Measurements from ENCODE around the gene NSUN2. TPM values are rescaled to one million over a fixed set of nuclear protein-coding genes. Genes with fewer than 3 reads are reported as not detected.

The NSUN2 gene
- polyA plus RNA-seq, 1 donor from 2014 or later = 47.5 TPM

DNA sequence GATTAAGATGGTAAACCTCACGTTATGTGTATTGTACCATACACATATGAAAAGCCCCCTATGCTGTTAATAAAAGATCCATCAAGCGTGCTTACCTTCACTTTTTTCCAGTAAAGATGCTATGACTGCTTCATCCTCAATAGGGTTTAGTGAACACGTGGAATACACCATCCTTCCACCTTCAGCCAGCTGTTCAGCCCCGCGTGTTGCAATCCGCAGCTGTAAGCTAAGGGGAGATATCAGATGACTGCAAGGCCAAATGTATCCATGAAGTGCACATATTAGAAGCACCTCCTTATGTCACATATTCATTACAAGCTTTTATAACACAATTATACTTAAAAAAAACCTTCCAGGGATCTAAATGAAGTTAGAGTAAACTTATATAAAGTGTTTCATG, 16.2 kb downstream of the NSUN2 start:
- Histone ChIP-seq H4K20me1 (ENCODE audit: insufficient read depth) (no peaks in the 10 kb centered on the region), H3K9me3 (ENCODE audit: low read length) (no peaks in the 10 kb centered on the region), H2AFZ (ENCODE audit: low read depth, low read length) (no peak overlapping the region), H3K4me3 (ENCODE audit: low read length) (no peak overlapping the region), H3F3A (ENCODE audit: insufficient read depth, low read length, poor library complexity, severe bottlenecking) (no peaks in the 10 kb centered on the region), H3K9ac (ENCODE audit: low read length) (no peak overlapping the region), H3K27ac (ENCODE audit: low read length) (no peak overlapping the region), H3K27me3 (ENCODE audit: insufficient read depth, low read depth, low read length) (no peaks in the 10 kb centered on the region), H3K9me2 (ENCODE audit: insufficient read depth, low read length) (no peaks in the 10 kb centered on the region), H3K36me3 (ENCODE audit: insufficient read depth, low read length) (peaks cover 21% of the 10 kb centered on the region), H3K4me2 (ENCODE audit: low read length) (no peak overlapping the region), H3K79me2 (replicated peaks; ENCODE audit: insufficient read depth, low read length) (no peaks in the 10 kb centered on the region)
- TF ChIP-seq MXI1 (conservative IDR thresholded peaks at IDR 0.05; ENCODE audit: poor library complexity, severe bottlenecking) = no peak
- TF ChIP-seq SMC3 (conservative IDR thresholded peaks at IDR 0.05; ENCODE audit: poor library complexity) = no peak
- TF ChIP-seq EP300 (conservative IDR thresholded peaks at IDR 0.05; ENCODE audit: poor library complexity, severe bottlenecking) = no peak
- TF ChIP-seq EZH2 (IDR thresholded peaks at IDR 0.05; ENCODE audit: borderline replicate concordance, insufficient read depth, low read length, poor library complexity, severe bottlenecking) = no peak
- TF ChIP-seq, protein P1, sequence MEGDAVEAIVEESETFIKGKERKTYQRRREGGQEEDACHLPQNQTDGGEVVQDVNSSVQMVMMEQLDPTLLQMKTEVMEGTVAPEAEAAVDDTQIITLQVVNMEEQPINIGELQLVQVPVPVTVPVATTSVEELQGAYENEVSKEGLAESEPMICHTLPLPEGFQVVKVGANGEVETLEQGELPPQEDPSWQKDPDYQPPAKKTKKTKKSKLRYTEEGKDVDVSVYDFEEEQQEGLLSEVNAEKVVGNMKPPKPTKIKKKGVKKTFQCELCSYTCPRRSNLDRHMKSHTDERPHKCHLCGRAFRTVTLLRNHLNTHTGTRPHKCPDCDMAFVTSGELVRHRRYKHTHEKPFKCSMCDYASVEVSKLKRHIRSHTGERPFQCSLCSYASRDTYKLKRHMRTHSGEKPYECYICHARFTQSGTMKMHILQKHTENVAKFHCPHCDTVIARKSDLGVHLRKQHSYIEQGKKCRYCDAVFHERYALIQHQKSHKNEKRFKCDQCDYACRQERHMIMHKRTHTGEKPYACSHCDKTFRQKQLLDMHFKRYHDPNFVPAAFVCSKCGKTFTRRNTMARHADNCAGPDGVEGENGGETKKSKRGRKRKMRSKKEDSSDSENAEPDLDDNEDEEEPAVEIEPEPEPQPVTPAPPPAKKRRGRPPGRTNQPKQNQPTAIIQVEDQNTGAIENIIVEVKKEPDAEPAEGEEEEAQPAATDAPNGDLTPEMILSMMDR (IDR thresholded peaks at IDR 0.05; ENCODE audit: poor library complexity, severe bottlenecking) = no peak

DNA sequence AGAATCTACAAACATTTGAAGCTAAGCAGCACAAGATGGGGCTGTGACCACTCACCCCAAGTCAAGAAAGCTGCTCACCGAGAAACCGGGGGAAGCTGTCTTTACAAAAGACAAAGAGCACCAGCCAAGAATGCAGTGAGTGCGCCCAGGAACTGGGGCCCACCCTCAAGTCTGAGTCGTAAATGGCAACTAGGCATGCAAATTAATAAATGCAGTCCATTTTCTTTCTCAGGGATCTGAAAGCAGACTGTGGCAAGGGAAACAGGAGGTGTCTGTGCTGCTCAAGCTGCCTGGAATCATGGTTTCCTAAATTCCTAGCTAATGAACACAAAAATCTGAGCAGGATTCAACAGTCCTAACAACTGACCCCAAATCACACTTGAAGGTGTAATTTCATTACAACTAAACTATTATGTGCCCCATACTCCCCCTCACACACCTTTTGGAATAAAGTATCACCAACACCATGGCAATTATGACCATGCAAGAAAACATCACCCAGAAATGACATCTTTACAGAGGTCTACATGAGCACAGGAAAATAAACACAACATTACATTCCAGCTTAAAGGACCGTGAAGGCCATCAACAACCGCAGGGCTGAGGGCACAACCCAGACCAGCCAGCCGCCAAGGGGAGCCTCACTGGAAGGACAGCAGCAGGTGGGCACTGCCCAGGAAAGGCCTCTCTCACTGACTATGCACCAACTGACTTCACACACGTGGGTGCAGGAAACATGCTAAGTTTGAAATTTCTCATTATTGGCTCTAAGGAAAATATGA, 17.6 kb downstream of the NSUN2 start:
- TF ChIP-seq POLR2AphosphoS5 (IDR thresholded peaks at IDR 0.05) = no peak
- no peak for TF ChIP-seq EP300 (conservative IDR thresholded peaks at IDR 0.05; ENCODE audit: poor library complexity, severe bottlenecking)
- TF ChIP-seq, protein P2, sequence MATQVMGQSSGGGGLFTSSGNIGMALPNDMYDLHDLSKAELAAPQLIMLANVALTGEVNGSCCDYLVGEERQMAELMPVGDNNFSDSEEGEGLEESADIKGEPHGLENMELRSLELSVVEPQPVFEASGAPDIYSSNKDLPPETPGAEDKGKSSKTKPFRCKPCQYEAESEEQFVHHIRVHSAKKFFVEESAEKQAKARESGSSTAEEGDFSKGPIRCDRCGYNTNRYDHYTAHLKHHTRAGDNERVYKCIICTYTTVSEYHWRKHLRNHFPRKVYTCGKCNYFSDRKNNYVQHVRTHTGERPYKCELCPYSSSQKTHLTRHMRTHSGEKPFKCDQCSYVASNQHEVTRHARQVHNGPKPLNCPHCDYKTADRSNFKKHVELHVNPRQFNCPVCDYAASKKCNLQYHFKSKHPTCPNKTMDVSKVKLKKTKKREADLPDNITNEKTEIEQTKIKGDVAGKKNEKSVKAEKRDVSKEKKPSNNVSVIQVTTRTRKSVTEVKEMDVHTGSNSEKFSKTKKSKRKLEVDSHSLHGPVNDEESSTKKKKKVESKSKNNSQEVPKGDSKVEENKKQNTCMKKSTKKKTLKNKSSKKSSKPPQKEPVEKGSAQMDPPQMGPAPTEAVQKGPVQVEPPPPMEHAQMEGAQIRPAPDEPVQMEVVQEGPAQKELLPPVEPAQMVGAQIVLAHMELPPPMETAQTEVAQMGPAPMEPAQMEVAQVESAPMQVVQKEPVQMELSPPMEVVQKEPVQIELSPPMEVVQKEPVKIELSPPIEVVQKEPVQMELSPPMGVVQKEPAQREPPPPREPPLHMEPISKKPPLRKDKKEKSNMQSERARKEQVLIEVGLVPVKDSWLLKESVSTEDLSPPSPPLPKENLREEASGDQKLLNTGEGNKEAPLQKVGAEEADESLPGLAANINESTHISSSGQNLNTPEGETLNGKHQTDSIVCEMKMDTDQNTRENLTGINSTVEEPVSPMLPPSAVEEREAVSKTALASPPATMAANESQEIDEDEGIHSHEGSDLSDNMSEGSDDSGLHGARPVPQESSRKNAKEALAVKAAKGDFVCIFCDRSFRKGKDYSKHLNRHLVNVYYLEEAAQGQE (IDR thresholded peaks at IDR 0.05; ENCODE audit: borderline replicate concordance) = no peak
- TF ChIP-seq RAD21 (conservative IDR thresholded peaks at IDR 0.05) = no peak
- TF ChIP-seq MXI1 (conservative IDR thresholded peaks at IDR 0.05; ENCODE audit: poor library complexity, severe bottlenecking) = no peak
- no peak for TF ChIP-seq EZH2 (IDR thresholded peaks at IDR 0.05; ENCODE audit: borderline replicate concordance, insufficient read depth, low read length, poor library complexity, severe bottlenecking)
- TF ChIP-seq, protein P1 (IDR thresholded peaks at IDR 0.05; ENCODE audit: poor library complexity, severe bottlenecking) = no peak
- no peak for TF ChIP-seq SMC3 (conservative IDR thresholded peaks at IDR 0.05; ENCODE audit: poor library complexity)
- no peak for TF ChIP-seq TAF1 (IDR thresholded peaks at IDR 0.05; ENCODE audit: low read depth)
- no peak overlapping the region for H2AFZ ChIP-seq (ENCODE audit: low read depth, low read length)
- no peak overlapping the region for H3K9ac ChIP-seq (ENCODE audit: low read length)
- H3K9me2 ChIP-seq (ENCODE audit: insufficient read depth, low read length) = no peaks in the 10 kb centered on the region
- H3K36me3 ChIP-seq (ENCODE audit: insufficient read depth, low read length) = peaks cover 21% of the 10 kb centered on the region
- H3K79me2 ChIP-seq (replicated peaks; ENCODE audit: insufficient read depth, low read length) = no peaks in the 10 kb centered on the region
- no peaks in the 10 kb centered on the region for H4K20me1 ChIP-seq (ENCODE audit: insufficient read depth)
- no peak overlapping the region for H3K4me3 ChIP-seq (ENCODE audit: low read length)
- no peak overlapping the region for H3K27ac ChIP-seq (ENCODE audit: low read length)
- H3F3A ChIP-seq (ENCODE audit: insufficient read depth, low read length, poor library complexity, severe bottlenecking) = no peaks in the 10 kb centered on the region
- H3K27me3 ChIP-seq (ENCODE audit: insufficient read depth, low read depth, low read length) = no peaks in the 10 kb centered on the region
- no peaks in the 10 kb centered on the region for H3K9me3 ChIP-seq (ENCODE audit: low read length)
- H3K4me2 ChIP-seq (ENCODE audit: low read length) = no peak overlapping the region

Measured in neural cell (in vitro differentiated cells).